HG03039 (cell line): Measurements from ENCODE around the gene RFPL1.

ENCODE experiments used
- ATAC-seq: cut with Tn5 transposase; IDR thresholded peaks from one replicate; pipeline ENCODE4 v1.9.1; 2021; ENCODE audit warnings: mild to moderate bottlenecking, moderate library complexity; ENCODE audit not compliant: unreplicated experiment

The RFPL1 gene

GRCh38 chr22:29435236-29436136, 2.9 kb upstream of the RFPL1 start:
- ATAC-seq: no peak

GRCh38 chr22:29442976-29443375, 4.6 kb downstream of the RFPL1 start:
- ATAC-seq: no peak

- no peak for ATAC-seq
Observed at GRCh38 chr22:29443452-29443851, 5.1 kb downstream of the RFPL1 start.

- no peak for ATAC-seq
Observed at GRCh38 chr22:29443861-29444792, 5.7 kb downstream of the RFPL1 start.

DNA sequence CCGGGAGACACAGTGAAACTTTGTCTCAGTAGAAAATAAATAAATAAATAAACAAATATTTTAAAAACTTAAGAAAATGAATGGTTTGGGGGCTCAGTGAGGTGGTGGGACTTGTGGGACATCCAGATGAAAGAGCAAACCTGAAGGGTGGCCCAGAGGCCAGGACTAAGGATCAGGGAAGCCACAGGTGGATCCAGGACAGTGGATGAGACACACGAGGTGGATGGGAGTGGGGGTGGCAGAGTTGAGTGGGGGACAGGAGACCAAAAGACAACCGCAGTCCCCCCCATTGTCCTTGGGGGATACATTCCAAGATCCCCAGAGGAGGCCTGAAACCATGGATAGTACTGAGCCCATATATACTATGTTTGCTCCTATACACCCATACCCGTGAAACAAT, 7.1 kb downstream of the RFPL1 start:
- ATAC-seq: no peak

DNA sequence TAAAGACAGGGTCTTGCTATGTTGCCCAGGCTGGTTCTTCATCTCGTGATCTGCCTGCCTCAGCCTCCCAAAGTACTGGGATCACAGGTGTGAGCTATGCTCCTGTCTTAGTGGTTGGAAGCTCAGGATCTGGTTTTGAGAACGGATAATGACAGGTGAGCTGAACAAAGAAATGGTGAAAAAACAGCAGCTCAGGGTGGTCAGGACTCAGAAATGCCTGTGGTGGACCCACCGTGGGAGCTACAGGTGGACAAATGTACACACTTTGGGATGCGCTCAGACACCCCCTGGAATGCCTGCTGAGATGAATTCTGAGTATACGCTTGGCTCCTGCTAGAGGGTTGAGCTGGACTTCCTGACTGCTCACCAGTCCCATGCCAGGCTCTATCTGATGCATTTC, 9.5 kb downstream of the RFPL1 start:
- no peak for ATAC-seq

GRCh38 chr22:29449296-29449875, 11.0 kb downstream of the RFPL1 start:
- ATAC-seq: no peak

- no peak for ATAC-seq
Observed at GRCh38 chr22:29450222-29450621, 11.8 kb downstream of the RFPL1 start.

DNA sequence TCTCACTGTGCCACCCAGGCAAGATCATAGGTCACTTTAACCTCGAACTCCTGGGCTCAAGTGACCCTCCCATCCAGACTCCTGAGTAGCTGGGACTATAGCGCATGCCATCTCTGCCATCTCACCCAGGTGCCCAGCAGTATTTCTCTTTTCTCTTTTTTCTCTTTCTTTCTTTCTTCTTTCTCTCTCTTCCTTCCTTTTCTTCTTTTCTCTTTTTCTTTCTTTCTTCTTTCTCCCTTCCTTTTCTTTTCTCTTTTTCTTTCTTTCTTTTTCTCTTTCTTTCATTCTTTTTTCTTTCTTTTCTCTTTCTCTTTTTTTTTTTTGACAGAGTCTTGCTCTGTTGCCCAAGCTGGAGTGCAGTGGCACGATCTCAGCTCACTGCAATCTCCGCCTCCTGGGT, 13.5 kb downstream of the RFPL1 start:
- ATAC-seq: no peak

DNA sequence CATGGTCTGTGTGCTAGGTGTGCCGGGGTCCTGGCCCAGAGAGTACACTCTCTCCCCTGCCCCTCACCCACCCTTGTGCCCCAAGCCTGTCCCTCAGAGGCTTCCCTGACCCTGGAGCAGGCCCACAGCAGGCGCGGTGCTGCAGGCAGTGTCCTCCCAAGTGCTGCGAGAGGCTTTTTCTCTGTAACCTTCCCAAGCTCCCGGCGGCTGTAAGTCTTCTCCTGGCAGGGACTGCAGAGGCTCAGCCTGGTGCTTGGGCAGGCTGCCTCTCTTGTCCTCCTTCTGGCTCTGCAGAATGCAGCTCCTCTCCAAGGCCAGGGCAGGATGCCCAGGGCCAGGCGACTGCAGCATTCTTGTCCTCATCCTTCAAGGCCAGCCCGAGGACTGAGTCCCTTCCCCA, 15.9 kb downstream of the RFPL1 start:
- ATAC-seq: no peak

- no peak for ATAC-seq
Observed at GRCh38 chr22:29456211-29456671, 17.9 kb downstream of the RFPL1 start.

- no peak for ATAC-seq
Observed at GRCh38 chr22:29457730-29458129, 19.3 kb downstream of the RFPL1 start.

DNA sequence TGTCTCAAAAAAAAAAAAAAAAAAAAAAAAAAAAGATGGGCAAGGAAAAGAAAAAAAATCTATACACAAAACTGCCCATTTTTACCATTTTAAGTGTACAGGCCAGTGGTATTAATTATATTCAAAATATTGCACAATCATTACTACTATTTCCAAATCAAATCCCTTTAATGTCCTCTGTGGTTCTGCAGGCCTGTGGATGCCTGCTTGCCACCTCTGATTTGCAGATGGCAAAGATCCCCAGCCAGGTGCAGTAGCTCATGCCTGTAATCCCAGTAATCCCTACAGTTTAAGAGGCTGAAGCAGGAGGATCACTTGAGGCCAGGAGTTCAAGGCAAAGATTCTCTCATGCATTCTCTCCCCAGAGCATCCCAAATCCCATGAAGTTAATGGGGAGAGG, 20.2 kb downstream of the RFPL1 start:
- no peak for ATAC-seq

DNA sequence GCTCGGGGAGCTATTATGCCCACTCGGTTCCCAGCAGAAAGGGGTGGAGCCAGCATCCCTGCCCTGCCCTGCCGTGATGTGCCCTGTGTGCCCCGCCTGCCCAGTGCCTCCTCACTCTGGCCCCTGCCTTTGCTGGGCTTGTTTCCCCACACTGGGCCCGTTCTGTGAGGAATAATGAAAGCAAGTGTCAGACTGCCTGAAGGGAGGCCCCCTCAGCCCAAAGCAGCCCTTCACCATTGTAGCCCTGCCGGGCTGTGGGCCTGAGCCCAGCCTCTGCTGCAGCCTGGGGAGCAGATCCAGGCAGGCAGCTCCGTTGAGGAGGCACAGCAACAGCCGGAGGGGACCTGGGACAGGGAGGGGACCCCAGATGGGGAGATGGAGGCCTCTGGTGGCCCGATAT, 21.4 kb downstream of the RFPL1 start:
- no peak for ATAC-seq

DNA sequence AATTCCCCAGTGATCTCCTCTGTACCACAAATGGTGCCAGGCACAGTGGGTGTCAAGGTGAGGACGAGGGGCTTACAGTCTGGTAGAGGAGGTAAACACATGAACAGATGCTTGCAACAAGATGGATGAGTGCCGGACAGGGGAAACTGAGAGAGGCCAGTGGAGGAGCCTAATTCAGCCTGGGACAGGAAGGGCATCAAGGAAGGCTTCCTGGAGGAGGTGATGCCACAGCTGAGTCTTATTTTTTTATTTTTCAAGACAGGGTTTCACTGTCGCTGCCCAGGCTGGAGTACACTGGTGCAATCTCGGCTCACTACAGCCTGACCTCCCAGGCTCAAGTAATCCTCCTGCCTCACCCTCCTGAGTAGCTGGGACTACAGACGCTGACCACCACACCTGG, 22.9 kb downstream of the RFPL1 start:
- ATAC-seq: no peak

GRCh38 chr22:29463629-29464028, 25.2 kb downstream of the RFPL1 start:
- no peak for ATAC-seq

- no peak for ATAC-seq
Observed at GRCh38 chr22:29464581-29464980, 26.2 kb downstream of the RFPL1 start.

DNA sequence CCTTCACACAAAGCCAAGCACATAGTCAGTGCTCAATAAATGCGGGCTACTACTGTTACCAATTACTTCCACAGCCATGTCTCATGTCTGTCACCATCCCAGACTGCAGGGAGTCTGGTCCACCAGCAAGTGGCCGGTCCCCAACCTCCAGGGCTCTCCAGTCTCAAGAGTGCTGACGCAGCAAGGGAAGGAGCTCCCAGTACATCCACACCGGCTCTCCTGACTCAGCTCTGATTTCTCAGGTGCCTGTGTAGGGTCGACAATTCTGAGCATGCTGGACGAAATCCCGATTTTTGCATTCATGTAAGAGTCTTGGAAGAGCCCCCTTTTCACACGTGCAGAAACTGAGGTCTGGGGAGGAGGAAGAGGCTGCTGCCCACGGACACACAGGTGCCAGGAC, 31.4 kb downstream of the RFPL1 start:
- ATAC-seq: no peak

DNA sequence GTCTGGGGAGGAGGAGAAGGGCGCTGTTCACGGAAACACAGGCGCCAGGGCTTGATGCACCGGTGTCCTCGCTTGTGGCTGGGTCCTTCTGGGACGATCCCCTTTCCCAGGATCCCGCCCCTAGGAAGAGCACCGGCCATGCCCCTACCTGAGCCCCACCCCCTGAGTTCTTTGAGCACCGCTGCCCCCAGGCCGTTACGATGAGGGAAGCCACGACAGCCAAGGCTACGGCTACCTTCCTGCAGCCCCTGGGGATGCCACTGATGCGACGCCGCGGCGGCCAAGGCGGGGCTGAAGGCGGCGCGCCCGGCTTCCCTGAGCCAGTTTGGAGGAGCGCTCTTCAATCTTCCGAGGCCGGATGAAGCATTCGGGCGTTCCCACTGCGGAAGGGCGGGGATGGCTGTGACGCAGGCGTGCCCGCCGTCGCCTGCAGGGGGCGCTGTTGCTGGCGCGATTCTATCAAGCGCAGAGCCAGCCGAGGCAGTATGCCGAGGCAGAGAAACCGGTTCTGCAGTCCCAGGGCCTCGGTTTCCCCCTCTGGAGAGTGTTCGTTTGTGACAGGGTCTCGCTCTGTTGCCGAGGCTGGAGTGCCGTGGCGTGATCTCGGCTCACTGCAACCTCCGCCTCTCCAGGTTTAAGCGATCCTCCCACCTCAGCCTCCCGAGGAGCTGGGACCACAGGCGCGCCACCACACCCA, 31.9 kb downstream of the RFPL1 start:
- no peak for ATAC-seq

DNA sequence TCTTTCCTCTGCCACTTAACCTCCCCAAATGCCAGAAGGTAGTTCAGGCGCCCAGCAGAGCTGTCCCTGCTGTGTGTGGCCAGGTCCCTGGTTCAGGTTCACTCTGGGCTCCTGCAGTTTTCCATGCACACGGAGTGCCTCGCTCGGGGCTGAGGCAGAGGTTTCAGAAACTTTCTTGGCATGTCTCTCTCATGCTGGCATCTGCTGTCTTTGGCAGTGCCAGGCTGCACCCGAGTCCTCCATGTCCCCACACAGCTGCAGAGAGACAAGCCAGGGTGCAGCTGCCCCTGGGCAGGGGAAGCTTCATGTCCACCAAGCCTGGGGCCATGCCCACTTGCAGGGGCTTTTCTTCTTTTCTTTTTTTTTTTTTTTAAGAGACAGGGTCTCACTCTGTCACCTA, 34.6 kb downstream of the RFPL1 start:
- no peak for ATAC-seq

DNA sequence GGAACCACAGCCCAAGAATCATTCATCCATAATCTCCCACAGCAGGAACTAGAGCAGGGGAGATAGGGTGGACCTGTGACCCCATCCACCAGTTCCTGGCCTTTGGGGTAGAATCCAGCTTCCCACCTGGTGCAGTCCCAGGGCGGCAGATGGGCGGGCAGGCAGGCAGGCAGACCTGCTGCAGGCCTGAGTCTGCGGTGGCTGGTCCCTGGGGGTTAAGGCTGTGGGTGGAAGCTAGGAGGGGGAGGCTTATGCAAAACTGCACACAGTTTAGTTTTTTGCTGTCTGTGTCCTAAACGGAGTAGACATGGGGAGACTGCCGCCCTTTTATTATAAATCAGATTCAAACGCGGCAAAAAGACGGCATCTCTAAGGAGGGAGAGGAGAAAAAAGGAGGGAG, 37.2 kb downstream of the RFPL1 start:
- no peak for ATAC-seq
